NB4 (cell line): Measurements from ENCODE around the gene MACO1.

ENCODE experiments used
- CTCF ChIP-seq: IDR thresholded peaks from one replicate; pipeline ENCODE4 v1.5.1; 2012; ENCODE audit warnings: low read depth, low read length
- MAX ChIP-seq: IDR thresholded peaks from 2 replicates; pipeline ENCODE4 v1.6.1; 2011; ENCODE audit warnings: low read depth, low read length
- POLR2A ChIP-seq: IDR thresholded peaks from 2 replicates; pipeline ENCODE4 v1.6.1; 2011; ENCODE audit warnings: mild to moderate bottlenecking; ENCODE audit not compliant: insufficient read length; ENCODE audit errors: extremely low read depth

GRCh38 chr1:25541889-25542658 is 111.4 kb downstream of the MACO1 start:
- no peak for TF ChIP-seq CTCF
- TF ChIP-seq POLR2A, result no peak
- no peak for TF ChIP-seq MAX
